Activated gamma-delta T cell treated with anti-CD3 and anti-CD28 coated beads, Interleukin-2, amount 50 U/mL, for 16 hours (primary cell): Measurements from ENCODE around the gene DLL1.
"Not testable (repeated sequence)": the region's sequence is repeated elsewhere in the genome, so short reads cannot be mapped to it uniquely, and the experiment has no call there.

Experiments
- DNase-seq: peaks from one replicate; pipeline ENCODE4 v3.0.0-alpha.2; 2020; ENCODE audit warnings: low read depth

The DLL1 gene, protein sequence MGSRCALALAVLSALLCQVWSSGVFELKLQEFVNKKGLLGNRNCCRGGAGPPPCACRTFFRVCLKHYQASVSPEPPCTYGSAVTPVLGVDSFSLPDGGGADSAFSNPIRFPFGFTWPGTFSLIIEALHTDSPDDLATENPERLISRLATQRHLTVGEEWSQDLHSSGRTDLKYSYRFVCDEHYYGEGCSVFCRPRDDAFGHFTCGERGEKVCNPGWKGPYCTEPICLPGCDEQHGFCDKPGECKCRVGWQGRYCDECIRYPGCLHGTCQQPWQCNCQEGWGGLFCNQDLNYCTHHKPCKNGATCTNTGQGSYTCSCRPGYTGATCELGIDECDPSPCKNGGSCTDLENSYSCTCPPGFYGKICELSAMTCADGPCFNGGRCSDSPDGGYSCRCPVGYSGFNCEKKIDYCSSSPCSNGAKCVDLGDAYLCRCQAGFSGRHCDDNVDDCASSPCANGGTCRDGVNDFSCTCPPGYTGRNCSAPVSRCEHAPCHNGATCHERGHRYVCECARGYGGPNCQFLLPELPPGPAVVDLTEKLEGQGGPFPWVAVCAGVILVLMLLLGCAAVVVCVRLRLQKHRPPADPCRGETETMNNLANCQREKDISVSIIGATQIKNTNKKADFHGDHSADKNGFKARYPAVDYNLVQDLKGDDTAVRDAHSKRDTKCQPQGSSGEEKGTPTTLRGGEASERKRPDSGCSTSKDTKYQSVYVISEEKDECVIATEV

GRCh38 chr6:170290296-170291128, at the start of gene DLL1:
DLL1 (minus strand) TSS chr6:170291078; CDS start chr6:170290139, 939 bp downstream.
- no peak for DNase-seq

DNA sequence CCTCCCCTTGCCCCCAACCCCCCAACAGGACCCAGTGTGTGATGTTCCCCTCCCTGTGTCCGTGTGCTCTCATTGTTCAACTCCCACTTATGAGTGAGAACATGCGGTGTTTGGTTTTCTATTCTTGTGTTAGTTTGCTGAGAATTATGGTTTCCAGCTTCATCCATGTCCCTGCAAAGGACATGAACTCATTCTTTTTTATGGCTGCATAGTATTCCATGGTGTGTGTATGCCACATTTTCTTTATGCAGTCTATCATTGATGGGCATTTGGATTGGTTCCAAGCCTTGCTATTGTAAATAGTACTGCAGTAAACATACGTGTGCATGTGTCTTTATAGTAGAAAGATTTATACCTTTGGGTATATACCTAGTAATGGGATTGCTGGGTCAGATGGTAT, 44.3 kb upstream of the DLL1 start:
- DNase-seq = not testable (repeated sequence)

DNA sequence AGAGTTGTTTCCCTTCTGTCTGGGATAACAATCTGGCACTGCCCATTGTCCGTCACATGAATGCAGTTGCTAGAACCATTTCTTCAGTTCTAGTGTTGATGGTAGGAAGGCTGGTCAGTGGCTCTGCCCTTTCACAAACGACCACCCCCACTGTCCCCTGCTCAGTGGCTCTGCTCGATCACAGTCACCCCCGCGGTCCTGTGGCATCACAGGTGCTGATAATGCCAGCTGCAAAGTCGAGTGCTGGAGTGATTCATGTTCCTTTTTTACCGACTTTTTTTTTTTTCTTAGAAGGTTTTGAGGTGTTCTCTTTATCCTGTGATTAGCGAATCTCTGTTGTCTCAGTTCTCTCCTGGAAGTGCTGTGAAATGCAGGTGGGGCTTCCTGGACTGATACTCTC, 38.4 kb upstream of the DLL1 start:
- DNase-seq = no peak

GRCh38 chr6:170317718-170318117, 26.8 kb upstream of the DLL1 start:
- DNase-seq = no peak

DNA sequence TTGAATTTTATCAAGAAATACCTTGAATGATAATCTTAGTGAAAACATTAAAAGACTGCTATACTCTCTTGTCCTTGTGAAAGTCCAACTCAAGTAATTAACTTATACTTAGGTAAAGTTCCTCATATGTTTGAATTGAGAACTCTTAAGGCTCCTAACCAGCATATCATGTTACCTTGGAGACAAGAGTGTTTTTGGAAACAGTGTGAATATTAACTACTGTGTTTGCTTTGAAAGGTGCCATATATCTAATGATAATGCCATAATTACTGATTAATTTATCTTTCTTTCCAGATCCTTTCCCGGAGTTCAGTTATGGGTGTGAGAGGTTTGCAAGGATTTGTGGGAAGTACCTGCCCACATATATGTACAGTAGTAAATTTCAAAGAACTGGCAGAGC, 26.2 kb upstream of the DLL1 start:
- no peak for DNase-seq

DNA sequence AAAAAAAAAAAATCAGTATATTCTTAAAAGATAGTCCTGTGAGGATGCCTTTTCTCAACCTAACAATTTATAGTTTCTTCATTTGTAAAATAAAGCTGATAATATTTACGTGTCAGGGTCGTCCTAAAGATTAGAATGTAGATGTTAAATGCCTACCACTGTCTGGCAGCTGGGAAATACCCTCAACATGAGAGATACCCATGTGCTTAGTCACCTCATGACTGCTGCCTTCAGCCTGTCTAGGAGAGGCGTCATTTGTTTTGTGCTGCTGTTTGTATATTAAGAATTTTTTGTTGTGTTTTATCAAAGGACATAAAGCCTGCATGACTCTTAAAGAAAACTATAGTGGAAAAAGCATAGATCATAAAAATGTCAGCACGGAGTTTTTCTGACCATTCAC, 25.2 kb upstream of the DLL1 start:
- no peak for DNase-seq

- DNase-seq = no peak
These were observed 24.1 kb upstream of the DLL1 start for GRCh38 chr6:170314983-170315382.

DNA sequence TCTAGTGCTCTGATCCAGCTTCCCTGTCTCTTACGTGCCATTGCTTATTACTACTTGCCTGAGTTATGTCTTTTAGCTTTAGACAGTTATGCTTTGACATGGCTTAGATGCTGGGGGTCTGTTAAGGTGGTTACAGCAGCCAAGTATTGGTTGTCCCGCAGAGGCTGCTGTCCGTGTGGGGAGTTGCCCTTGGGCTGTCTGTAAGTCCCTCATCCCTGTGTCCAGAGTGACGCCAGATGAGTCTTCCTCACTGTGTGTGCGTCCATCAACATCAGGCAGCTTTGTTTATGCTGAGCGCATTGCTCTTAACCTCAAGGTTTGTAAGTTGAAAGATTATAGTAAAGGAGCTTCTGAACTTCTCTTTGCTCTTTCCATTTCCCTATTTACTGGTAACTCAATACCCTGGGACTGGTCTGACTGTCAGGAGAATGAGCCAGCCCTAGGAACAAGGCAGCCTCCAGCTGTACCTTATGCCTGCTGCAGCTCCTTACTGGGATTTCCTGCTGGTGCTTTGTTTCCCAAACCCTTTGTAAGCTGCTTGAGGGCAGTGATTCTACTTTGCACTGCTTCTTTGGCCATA, 22.9 kb upstream of the DLL1 start:
- no peak for DNase-seq

DNA sequence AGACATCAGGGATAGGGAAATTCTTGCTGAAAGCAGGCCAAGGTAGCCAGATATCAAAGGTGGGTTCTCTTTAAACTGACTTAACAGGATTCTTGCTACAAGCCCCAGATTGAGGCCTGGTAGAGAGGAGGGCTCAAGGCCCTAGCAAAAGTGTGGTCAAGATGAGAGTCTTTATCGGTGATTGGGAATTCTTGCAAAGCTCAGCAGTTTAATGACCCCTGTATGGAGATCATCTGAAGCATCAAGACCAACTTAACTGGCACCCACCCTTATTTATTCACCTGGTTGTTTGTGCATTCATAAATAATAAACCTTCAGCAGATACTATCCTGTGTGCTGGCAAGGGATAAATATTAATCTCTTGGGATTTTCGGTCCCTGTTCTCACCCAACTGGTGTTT, 22.0 kb upstream of the DLL1 start:
- DNase-seq = no peak

DNA sequence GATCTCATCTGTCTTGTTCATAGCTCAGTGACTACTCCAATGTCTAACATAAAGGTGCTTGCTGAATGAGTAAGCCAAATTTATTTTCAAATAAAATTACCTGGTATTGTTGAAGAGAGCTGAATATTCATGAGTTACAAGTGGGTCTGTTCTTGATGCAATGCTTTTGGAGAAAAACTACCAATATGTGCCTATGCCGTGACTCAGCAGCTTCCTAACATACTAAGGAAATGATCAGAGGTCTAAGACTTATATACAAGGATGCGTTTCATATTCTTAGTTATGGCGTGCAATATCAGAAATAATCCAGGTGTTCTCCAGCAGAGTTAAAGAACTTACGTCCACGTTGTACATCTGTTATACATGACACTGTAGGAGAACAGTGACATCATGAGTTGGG, 20.8 kb upstream of the DLL1 start:
- no peak for DNase-seq

DNA sequence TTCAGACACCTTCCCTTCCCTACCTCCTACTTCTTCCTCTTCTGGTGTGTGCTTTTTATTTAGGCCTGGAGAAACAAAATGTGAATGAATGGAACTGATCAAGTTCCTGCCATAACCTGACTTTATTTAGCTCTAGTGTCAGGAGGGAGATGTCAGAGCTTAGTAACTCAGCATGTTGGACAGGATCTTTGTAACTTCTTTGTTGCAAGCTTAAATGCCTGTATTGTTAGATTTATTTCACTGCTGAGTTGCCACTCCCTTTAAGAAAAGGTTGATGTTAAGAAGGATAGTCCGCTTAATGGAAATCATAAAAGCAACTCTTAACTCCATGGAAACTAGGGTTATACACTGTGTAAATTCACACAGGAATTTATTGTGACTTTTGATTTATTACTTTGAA, 17.9 kb upstream of the DLL1 start:
- no peak for DNase-seq

DNA sequence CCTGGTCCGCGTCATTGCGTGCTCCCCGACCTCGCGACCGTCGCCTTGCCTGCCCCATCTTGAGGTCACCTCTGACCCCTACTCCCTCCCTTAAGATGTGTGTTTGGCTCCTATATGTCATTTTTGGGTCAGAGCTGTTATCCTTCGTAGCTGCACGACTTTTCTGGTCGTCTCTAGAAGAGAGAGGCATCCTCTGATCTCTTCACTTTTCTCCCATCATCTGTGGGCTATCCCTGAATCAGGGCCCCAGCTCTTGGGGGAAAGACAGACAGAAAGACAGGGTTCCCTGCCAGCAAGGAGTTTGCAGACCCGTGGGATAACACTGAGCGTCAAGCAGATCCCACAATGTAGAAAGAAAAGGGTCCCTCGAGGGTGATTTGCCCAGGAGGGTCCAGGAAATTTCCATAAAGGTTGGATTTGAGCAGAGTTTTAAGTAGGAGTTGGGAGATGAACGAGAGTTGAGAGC, 16.2 kb upstream of the DLL1 start:
- no peak for DNase-seq

DNA sequence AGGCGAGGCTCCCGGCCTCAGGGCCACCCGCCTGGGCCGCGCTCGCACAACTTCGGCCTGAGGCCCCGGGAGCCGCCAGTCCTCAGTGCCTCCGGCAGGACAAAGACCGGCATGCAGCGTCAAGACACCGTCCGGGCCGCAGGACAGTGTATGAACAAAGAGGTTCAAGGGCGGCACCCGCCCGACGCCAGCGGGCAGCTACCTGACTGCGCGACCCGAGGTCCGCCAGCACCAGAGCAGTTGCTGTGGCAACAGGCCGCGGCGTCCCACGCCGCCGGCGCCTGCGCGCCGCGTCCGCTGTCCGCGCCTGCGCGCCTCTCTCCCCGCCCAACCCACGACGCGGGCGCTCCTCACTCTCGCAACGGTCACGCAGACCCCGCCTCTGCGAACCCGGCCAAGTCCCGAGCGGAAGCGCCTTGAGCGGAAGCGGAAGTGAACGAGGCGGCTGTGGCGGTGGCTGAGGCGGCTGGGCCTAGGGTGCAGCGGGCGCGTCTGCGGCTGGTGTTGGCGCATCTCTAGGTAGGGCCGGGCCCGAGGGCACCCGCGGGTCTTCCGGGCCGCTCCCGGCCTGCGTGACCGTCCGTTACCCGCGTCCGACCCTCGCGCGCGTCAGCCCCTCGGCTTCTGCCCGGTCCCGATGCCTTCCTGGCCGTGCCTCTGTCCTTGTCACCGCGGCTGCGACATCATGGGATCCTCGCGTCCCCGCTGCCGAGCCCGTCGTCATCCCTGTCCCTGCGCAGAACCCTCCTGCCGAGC, 15.6 kb upstream of the DLL1 start, which contains the start of gene FAM120B:
Gene FAM120B, plus strand, starts transcription at position 435 of the 756 bp plus-strand sequence. CDS start 10,633 bp downstream, outside the sequence.
- peak; percentile 91 for DNase-seq

GRCh38 chr6:170305805-170306323, 15.0 kb upstream of the DLL1 start:
- no peak for DNase-seq

GRCh38 chr6:170301184-170301583, 10.3 kb upstream of the DLL1 start:
- no peak for DNase-seq

GRCh38 chr6:170298688-170299087, 7.8 kb upstream of the DLL1 start:
- DNase-seq = no peak

DNA sequence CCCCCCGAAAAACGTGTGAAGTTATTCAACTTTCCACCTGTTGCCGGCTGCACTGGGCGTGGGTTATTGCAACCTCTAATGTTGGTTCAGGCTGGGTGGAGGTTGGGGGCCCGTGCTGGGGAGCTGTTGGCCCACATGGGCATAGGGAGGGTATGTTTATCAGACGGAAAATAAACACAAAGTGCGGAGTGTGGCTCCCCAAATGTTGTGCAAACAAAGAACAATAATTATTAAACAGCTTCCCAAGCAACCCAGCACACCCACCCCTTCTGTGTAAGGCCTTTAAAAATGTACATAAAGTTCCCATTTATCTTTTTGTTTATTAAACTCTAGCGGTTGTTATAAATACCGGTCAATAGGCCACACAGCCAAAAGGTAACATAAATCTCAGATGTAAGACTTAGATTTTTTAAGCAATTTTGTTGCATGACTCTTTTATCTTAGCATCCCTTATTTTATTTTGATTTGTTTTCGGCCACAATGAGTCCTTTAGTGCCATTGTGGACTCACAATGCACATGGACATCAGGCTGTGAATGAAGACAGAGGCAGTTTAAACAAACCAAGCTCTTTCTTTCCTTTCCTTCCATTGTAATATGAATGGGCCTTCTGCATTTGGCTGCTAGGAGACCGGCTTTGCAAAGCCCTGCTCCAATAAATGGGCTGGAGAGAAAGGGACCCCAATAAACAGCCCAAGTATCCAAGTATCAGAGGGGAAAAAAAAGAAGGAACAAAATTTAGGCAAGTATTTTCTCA, 6.9 kb upstream of the DLL1 start:
- no peak for DNase-seq

DNA sequence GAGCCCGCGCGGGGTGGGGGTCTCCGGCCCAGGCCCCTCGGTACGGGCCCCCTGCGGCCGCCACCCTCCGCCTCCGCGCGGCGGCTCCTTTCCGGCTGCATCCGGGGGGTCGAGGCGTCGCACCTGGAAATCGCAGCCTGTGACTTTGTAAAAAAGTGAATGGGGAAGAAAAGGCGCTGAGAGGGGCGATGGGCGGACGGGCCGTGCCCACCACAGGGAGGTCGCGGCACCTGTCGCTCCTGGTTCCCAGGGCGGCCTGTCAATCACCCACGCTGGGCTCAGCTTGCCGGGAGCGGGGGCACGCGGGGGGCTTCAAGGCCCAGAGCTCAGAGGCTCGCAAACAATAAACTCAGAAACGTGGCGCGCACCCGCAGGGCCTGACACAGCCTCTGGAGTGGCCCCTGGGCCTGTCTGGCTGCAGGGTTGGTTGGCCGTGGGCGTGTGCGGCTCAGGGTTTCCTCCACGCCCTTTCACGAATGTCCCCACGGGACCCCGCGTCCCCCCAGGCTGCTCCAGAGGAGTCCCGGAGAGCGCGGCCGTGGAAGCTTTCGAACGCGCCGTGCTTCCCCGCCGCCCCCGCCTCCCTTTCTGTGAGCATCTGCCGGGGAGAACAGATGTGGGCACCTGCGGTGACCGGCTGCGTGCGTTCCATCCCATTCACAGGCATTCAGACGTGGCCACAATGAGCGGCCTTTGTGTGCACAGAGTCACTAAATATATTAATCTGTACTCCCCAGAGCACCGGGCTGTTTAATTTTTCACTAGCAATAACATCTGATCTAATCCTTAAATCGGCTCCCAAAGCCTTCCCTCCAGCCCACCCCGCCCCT, 6.1 kb upstream of the DLL1 start:
- DNase-seq = no peak

- DNase-seq = no peak
These were observed 5.5 kb upstream of the DLL1 start for GRCh38 chr6:170296423-170296745.
